NCI-H1048 (cell line): ENCODE results near the gene CDK13.
"Not testable (repeated sequence)": the region's sequence is repeated elsewhere in the genome, so short reads cannot be mapped to it uniquely, and the experiment has no call there.

Source experiments
- DNase-seq: peaks from one replicate; lab custom pipeline; 2025; lab: John Stamatoyannopoulos, UW

CDK13 gene

DNA sequence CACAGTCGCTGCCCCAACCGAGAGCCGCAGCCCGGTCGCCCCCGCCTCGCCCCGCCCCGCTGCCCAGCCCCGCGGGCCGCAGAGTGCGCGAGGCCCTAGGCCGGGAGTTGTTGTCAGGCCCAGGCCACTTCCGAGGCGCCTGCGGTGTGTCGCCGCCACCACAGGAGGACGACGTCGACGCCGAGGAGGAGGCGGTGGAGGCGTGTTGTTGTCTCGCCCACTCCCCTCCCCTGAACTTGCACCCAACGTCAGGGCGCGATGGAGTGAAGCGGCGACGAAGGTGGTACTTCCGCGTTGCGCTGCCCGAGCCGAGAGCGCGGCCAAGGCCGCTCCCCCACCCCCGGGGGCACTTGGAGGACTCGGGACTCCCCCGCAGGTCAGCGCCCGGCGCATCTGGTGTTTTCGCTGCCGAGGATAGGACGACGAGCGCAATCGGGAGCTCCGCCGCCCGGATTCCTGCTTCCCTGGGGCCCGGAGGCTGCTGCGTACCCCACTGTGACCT lies at the start of gene CDK13:
TSS of gene CDK13 (plus strand) at position 286 of the 502 bp plus-strand sequence. CDS start 386 bp downstream, outside the sequence.
- no peak for DNase-seq

DNA sequence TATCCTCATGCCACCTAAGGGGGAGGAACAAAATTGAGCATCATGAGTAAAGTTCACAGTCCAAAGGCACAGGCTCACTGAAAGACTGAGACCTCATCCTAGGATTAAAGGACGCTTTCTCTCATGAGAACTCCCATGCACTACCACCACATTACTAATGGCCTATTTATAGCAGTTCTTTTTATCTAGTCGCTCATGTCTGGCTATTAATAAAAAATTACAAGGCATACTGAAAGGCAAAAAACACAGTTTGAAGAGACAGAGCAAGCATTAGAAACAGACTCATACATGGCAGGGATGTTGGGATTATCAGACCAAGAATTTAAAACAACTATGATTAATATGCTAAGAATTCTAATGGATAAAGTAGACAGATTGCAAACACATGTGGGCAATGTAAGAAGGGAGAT lies 46.0 kb upstream of the CDK13 start:
- DNase-seq = no peak

GRCh38 chr7:39908141-39908540 lies 41.9 kb upstream of the CDK13 start:
- no peak for DNase-seq

DNA sequence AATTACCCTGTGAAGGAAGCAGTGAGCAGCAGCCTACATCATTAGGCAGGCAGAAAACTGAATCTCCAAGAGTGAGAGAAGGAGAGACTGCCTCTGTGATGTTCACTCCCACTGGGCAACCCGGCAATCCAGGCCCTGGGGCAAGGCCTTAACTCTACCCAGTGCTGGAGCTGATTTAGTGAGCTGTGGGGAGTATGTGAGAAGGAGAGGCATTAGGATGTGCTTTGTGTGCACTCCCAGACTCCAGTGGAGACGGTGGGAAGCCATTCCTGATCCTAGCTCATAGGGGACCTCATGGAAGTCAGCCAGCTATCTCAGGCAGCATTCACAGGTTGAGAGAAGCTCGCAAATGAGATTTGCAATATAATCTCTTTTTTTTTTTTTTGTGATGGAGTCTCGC lies 41.1 kb upstream of the CDK13 start:
- no peak for DNase-seq

DNA sequence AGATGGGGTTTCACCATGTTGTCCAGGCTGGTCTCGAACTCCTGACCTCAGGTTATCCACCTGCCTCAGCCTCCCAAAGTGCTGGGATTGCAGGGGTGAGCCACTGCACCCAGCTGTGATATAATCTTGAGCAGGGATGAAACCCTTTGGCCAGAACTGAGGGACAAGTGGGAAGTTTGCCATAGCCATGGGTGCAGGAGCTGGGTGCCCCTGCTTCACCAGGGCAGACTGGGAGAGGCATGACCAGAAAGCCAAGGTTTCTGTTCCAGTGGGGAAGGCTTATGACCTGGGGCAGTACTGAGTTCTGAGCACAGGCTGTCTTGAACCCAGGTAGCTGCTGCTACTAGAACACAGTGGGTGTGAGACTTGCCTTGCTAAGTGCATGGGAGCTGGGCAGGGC lies 40.5 kb upstream of the CDK13 start:
- no peak for DNase-seq

- no peak for DNase-seq
Observed at GRCh38 chr7:39910108-39910869, 39.8 kb upstream of the CDK13 start.

- DNase-seq = no peak
Observed at GRCh38 chr7:39911167-39911566, 38.9 kb upstream of the CDK13 start.

DNA sequence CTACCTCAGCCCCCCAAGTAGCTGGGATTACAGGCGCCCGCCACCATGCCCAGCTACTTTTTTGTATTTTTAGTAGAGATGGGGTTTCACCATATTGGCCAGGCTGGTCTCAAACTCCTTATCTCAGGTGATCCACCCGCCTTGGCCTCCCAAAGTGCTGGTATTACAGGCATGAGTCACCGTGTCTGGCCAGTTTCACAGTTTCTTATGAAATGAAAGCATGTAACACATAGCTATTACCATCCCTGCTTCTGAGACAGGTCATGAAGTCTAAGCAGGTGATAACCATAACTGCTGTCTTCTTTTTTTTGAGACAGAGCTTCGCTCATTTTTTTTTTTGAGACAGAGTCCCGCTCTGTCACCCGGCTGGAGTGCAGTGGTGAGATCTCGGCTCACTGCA lies 34.2 kb upstream of the CDK13 start:
- DNase-seq = not testable (repeated sequence)

DNA sequence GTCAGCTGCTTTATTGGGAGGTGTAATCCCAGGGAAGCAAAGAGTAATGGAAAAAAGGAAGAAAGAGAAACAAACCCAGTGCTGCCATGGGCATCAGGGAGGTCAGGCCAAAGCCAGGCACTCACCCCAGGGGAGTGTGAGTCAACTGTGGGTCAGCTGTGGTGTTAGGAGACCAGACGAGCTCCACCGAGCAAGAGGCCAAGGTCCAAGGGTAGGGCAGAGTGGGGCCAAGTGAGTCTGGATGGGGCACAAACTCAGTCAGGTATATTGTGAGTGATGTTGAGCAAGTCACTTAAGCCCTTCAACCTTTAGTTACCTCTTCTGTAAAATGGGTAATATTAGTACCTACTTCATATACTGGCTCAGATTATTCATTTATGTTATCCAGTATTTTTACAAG lies 30.4 kb upstream of the CDK13 start:
- no peak for DNase-seq

DNA sequence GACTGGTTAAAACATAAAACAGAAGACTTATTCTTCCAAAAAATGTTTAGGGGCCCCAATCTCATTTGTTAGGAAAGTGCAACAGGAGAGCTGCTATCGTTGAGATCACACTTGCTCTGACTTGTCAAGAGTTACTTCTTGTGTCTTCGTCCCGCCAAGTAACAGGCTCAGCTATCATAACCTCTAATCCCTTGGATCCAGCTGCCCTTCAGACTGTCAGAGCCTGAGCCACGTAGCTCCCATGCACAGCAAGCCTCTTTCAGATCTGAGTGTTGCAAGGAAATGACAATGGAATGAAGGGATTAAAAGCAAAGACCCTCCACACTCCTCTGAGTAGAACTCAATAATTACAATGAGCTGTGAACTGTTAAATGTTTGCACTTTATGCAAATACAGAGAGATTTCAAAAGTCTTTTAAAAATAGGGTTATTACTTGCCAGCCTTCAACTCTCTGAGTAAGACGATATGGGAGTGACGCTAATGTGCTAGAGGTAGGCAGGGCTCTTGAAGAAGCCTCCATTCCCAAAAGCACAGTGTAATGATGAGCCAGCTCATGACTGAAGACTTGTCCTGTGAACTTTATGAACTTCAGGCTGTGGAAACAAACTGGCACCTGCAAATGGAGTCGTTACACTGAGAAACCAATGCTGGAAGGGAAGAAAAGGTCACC lies 28.4 kb upstream of the CDK13 start:
- no peak for DNase-seq

GRCh38 chr7:39922580-39922979 lies 27.5 kb upstream of the CDK13 start:
- no peak for DNase-seq

GRCh38 chr7:39923091-39923490 lies 27.0 kb upstream of the CDK13 start:
- DNase-seq = no peak

GRCh38 chr7:39924122-39924521 lies 25.9 kb upstream of the CDK13 start:
- DNase-seq = no peak

GRCh38 chr7:39926111-39926510 lies 23.9 kb upstream of the CDK13 start:
- no peak for DNase-seq

GRCh38 chr7:39927018-39927417 lies 23.0 kb upstream of the CDK13 start:
- no peak for DNase-seq

- DNase-seq = no peak
Observed at GRCh38 chr7:39934132-39934531, 15.9 kb upstream of the CDK13 start.

GRCh38 chr7:39936761-39937160 lies 13.3 kb upstream of the CDK13 start:
- DNase-seq = no peak

GRCh38 chr7:39937366-39938153 lies 12.5 kb upstream of the CDK13 start:
- no peak for DNase-seq

DNA sequence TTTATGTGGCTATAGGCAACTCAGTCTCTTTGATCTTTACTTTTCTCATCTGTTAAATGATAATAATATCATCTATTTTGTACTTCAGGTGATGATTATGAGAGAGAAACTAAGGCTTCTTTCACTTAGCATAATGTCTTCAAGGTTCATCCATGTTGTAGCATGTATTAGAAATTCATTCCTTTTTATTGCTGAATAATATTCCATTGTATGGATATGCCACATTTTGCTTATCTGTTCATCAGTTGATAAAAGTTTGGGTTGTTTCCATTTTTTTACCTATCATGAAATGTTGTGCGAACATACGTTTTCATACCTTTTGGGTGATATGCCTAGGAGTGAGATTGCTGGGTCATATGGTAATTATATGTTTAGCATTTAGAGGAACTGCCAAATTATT lies 7.2 kb upstream of the CDK13 start:
- no peak for DNase-seq

- DNase-seq = no peak
Observed at GRCh38 chr7:39946693-39947092, 3.4 kb upstream of the CDK13 start.

GRCh38 chr7:39948375-39948955 lies 1.6 kb upstream of the CDK13 start:
- no peak for DNase-seq
